GM10248 (cell line): ENCODE results near the gene CARD11.

Source experiments
- CTCF ChIA-PET: fragments of 300-600 bp; sonication (Branson Sonifier 250); formaldehyde crosslinking; extraction: SDS; loops from one replicate; lab custom pipeline; 2021; ENCODE audit warnings: antibody characterized with exemption; lab: Yijun Ruan, JAX
- POLR2A ChIA-PET: fragments of 350-650 bp; sonication (Branson Sonifier 250); formaldehyde crosslinking; extraction: SDS; loops from one replicate; lab custom pipeline; 2020; ENCODE audit warnings: antibody characterized with exemption; lab: Yijun Ruan, JAX
- DNase-seq: peaks from one replicate; pipeline ENCODE4 v3.0.0; 2012; ENCODE audit errors: extremely low spot score
- CTCF ChIP-seq: IDR thresholded peaks from 2 replicates; pipeline ENCODE4 v1.5.1; 2012; ENCODE audit warnings: mild to moderate bottlenecking, low read depth; ENCODE audit errors: extremely low read depth, missing control alignments, control extremely low read depth

Gene CARD11

DNA sequence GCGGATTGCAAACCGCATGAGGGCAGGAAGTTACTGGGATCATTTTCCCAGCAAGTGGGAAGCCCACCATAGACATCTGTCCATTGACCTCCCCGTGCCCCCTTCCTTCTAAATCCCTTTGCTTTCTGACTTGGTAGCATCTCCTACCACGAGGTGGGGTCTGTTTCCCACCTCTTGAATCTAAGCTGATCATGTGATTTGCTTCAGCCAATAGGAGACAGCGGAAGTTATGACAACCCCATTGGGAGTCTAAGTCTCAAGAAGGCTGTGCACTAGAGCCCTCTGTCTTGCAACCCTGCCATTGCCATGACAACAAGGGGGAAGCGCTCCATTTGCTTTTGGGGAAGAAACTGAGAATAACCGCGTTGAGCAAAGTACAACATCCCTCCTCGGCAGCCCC, 39.2 kb upstream of the CARD11 start:
- CTCF ChIA-PET, result interaction anchor here (0.6 to 1.2 kb wide), 3 partner anchors 10 to 72 kb away, joined by 3 read pairs; no protein-coding TSS in a partner anchor
- TF ChIP-seq CTCF, result no peak
- POLR2A ChIA-PET, result no interaction called here
- DNase-seq, result no peak

DNA sequence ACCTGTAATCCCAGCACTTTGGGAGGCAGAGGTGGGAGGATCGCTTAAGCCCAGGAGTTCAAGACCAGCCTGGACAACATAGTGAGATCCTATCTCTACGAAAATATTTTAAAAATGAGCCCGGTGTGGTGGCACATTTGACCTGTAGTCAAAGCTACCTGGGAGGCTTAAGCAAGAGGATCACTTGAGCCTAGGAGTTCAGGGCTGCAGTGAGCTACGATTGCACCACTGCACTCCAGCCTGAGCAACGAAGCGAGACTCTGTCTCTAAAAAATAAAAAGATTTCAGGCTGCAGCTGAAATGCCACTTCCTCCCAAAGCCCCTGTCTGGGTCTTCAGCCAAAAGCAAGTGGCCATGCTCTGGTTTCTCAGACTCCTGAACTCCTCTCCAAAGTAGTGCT, 38.7 kb upstream of the CARD11 start:
- ChIA-PET CTCF (interaction anchor here (1.0 to 1.2 kb wide), 2 partner anchors 10 to 72 kb away, joined by 3 read pairs; no protein-coding TSS in a partner anchor), POLR2A (no interaction called here)
- TF ChIP-seq CTCF, result no peak

DNA sequence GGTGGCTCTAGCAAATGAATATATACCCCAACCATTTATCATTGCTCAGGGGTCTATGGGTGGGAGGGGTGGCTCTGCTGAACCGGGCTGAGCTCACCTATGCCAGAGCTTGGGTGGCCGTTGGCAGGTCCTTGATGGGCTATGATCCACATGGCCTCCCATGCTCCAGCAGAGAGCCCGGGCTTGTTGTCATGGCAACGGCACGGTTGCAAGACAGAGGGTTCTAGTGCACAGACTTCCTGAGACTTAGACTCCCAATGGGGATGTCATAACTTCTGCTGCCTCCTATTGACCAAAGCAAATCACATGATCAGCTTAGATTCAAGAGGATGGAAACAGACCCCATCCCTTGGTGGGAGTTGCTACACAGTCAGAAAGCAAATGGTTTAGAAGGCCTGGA, 36.4 kb upstream of the CARD11 start:
- POLR2A ChIA-PET, result interaction anchor here (0.6 kb wide), 1 partner anchor 10 kb away, joined by 3 read pairs; no protein-coding TSS in a partner anchor
- no peak for TF ChIP-seq CTCF
- CTCF ChIA-PET, result interaction anchor here (0.8 to 2.8 kb wide), 4 partner anchors 10 to 75 kb away, joined by 3 to 18 read pairs (median 6); no protein-coding TSS in a partner anchor
- DNase-seq, result no peak

More for the DNA sequence above, 38.7 kb upstream of the CARD11 start:
- no peak for DNase-seq

DNA sequence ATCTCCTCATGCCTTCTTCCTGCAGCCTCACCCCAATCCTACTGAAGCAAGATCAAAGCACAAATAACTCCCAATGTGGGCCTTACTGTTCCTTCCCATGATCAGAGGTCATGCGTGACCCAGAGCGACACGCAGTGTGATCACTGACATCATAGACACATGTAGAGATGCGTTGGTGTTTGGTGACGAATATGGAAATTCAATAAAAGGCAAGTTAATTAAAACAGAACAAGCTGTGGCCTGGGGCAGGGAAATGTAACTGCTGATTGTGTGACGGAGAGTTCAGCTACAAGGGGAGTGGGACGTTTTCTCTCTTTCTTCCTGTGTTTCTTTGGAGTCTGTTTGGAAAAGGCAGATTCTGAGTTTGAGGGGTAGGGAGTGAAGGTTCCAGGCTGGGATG, 34.8 kb upstream of the CARD11 start:
- POLR2A ChIA-PET, result no interaction called here
- TF ChIP-seq CTCF, result no peak
- no peak for DNase-seq
- CTCF ChIA-PET, result interaction anchor here (0.9 to 6.1 kb wide), 2 partner anchors 11 to 13 kb away, joined by 3 to 55 read pairs; no protein-coding TSS in a partner anchor

GRCh38 chr7:3076700-3077099, 33.0 kb upstream of the CARD11 start:
- CTCF ChIA-PET, result interaction anchor here (1.3 to 6.1 kb wide), 3 partner anchors 9 to 13 kb away, joined by 3 to 55 read pairs (median 4); no protein-coding TSS in a partner anchor
- DNase-seq, result no peak
- no peak for TF ChIP-seq CTCF
- POLR2A ChIA-PET, result no interaction called here

GRCh38 chr7:3076163-3076562, 32.5 kb upstream of the CARD11 start:
- no peak for TF ChIP-seq CTCF
- POLR2A ChIA-PET, result no interaction called here
- DNase-seq, result no peak
- CTCF ChIA-PET, result interaction anchor here (1.5 to 6.1 kb wide), 2 partner anchors 9 to 11 kb away, joined by 3 to 55 read pairs; no protein-coding TSS in a partner anchor

DNA sequence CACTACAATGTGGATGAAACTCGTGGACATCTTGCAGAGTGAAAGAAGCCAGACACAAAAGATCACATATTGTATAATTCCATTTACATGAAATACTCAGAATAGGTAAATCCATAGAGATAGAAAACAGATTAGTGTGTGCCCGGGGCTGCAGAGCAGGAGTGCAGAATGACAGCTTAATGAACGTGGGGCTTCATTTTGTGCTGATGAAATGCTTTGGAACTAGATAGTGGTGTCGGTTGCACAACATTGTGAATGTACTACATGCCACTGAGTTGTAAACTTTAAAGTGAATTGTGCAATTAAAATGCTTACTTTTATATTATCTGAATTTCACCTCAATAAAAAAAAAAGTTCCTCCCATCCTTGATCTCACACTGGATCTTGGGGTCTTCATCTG, 31.8 kb upstream of the CARD11 start:
- CTCF ChIA-PET, result interaction anchor here (1.5 to 6.1 kb wide), 5 partner anchors 10 to 79 kb away, joined by 3 to 55 read pairs (median 9); no protein-coding TSS in a partner anchor

More for the DNA sequence above, 31.8 kb upstream of the CARD11 start:
- DNase-seq, result no peak
- POLR2A ChIA-PET, result no interaction called here
- no peak for TF ChIP-seq CTCF
